NT2/D1 (cell line): Measurements from ENCODE around the gene BHLHE23.

Source experiments
- SUZ12 ChIP-seq: IDR thresholded peaks from 2 replicates; pipeline ENCODE4 v1.6.1; 2011; ENCODE audit not compliant: insufficient read length, insufficient read depth; ENCODE audit errors: extremely low read depth
- YY1 ChIP-seq: IDR thresholded peaks from 2 replicates; pipeline ENCODE4 v1.6.1; 2011; ENCODE audit not compliant: insufficient read length, insufficient read depth
- ZNF274 ChIP-seq: IDR thresholded peaks from 2 replicates; pipeline ENCODE4 v1.6.1; 2011; ENCODE audit warnings: mild to moderate bottlenecking, low read depth, low read length

DNA sequence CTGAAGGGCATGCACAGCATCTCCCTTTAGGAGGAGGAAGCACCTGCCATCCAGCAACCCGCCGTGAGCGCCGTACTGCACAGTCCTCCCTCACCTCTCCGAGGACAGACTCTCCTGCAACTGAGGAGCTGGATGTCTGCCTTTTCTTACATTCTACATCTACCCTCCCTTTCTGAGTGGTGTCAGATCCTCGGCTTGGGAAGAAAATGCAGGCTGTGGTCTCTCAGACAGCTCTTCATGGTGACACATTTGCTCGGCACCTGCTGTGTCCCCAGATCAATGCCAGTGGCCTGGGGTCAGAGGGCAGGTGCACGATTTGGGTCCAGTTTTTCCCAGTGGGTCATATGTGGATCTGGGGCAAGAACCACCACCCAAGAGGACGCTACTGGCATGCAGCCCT, 40.1 kb upstream of the BHLHE23 start:
- no peak for TF ChIP-seq SUZ12
- no peak for TF ChIP-seq ZNF274
- TF ChIP-seq YY1: no peak
